HG02623 (cell line): ENCODE measurements around the gene MID1IP1.

ENCODE experiments used
- ATAC-seq: cut with Tn5 transposase; IDR thresholded peaks from one replicate; pipeline ENCODE4 v1.9.1; 2021; ENCODE audit warnings: moderate library complexity; ENCODE audit not compliant: unreplicated experiment

Gene MID1IP1

GRCh38 chrX:38811515-38812243, 10.4 kb downstream of the MID1IP1 start:
- no peak for ATAC-seq

- ATAC-seq: no peak
Measured at GRCh38 chrX:38816155-38816554, 14.9 kb downstream of the MID1IP1 start.

- ATAC-seq: no peak
Measured at GRCh38 chrX:38817004-38817703, 15.9 kb downstream of the MID1IP1 start.

- ATAC-seq: no peak
Measured at GRCh38 chrX:38819163-38819562, 17.9 kb downstream of the MID1IP1 start.

- ATAC-seq: no peak
Measured at GRCh38 chrX:38819709-38820108, 18.4 kb downstream of the MID1IP1 start.

- no peak for ATAC-seq
Measured at GRCh38 chrX:38820751-38821150, 19.5 kb downstream of the MID1IP1 start.

GRCh38 chrX:38824176-38824575, 22.9 kb downstream of the MID1IP1 start:
- no peak for ATAC-seq

- no peak for ATAC-seq
Measured at GRCh38 chrX:38831949-38832348, 30.7 kb downstream of the MID1IP1 start.

- ATAC-seq: no peak
Measured at GRCh38 chrX:38837389-38837788, 36.1 kb downstream of the MID1IP1 start.

- ATAC-seq: no peak
Measured at GRCh38 chrX:38839277-38839676, 38.0 kb downstream of the MID1IP1 start.

- no peak for ATAC-seq
Measured at GRCh38 chrX:38839944-38840343, 38.7 kb downstream of the MID1IP1 start.

- ATAC-seq: no peak
Measured at GRCh38 chrX:38841750-38842149, 40.5 kb downstream of the MID1IP1 start.

GRCh38 chrX:38845426-38845825, 44.2 kb downstream of the MID1IP1 start:
- no peak for ATAC-seq

GRCh38 chrX:38847206-38847902, 46.1 kb downstream of the MID1IP1 start:
- ATAC-seq: no peak

- ATAC-seq: no peak
Measured at GRCh38 chrX:38847903-38848230, 46.6 kb downstream of the MID1IP1 start.

GRCh38 chrX:38848671-38849455, 47.6 kb downstream of the MID1IP1 start:
- ATAC-seq: no peak

GRCh38 chrX:38850807-38851544, 49.7 kb downstream of the MID1IP1 start:
- no peak for ATAC-seq

- no peak for ATAC-seq
Measured at GRCh38 chrX:38854305-38854704, 53.0 kb downstream of the MID1IP1 start.
